Neural progenitor cell (in vitro differentiated cells): ENCODE results near the gene RARA.

Source experiments
- EZH2 ChIP-seq: fragments of 200-600 bp; sonication (generic); IDR thresholded peaks from 2 replicates; pipeline ENCODE4 v1.6.1; 2017; ENCODE audit warnings: antibody characterized with exemption, mild to moderate bottlenecking, moderate library complexity
- EZH2phosphoT487 ChIP-seq: fragments of 200-600 bp; sonication (generic); IDR thresholded peaks from 2 replicates; pipeline ENCODE4 v1.6.1; 2017; ENCODE audit warnings: antibody characterized with exemption
- TF ChIP-seq, protein P1 (sequence below): fragments of 200-600 bp; sonication (generic); IDR thresholded peaks from 2 replicates; pipeline ENCODE4 v1.5.1; 2017; ENCODE audit warnings: antibody characterized with exemption, mild to moderate bottlenecking

DNA sequence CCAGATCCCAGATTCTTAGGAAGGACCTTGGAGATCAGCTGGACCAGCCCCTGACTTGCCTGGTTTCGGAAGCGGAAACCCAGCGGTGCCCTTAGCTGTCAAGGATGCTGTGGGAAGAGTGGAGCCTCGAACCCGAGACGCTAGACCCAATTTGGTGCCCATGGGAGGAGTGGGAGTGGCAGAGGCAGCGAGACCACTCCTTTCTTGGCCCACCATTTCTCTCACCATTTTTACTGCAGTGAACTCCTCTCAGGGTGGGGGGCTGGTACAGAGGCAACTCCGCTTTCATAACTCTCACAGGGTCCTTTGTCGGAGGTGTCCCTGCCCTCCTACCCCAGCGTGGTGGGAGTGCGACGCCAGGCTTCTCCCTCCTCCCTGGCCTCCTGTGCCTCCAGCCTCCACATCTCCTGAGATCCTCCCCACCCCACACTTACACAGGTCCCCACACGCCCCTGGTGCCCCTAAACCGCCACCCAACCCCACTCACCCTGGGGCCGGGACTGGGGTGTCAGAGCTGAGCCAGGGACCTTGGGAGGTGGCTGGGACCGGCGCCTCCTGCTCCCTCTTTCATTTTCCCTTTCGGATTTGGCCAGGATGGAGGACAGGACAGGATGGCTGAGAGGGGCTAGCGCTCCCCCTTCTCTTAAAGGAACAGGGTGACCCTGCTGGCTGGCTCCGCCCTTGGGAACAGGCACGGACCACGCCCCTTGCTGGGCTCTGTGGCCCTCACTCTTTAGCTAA lies 55.3 kb downstream of the RARA start, which contains the start of gene GJD3:
- no peak for TF ChIP-seq EZH2
- TF ChIP-seq, protein P1, sequence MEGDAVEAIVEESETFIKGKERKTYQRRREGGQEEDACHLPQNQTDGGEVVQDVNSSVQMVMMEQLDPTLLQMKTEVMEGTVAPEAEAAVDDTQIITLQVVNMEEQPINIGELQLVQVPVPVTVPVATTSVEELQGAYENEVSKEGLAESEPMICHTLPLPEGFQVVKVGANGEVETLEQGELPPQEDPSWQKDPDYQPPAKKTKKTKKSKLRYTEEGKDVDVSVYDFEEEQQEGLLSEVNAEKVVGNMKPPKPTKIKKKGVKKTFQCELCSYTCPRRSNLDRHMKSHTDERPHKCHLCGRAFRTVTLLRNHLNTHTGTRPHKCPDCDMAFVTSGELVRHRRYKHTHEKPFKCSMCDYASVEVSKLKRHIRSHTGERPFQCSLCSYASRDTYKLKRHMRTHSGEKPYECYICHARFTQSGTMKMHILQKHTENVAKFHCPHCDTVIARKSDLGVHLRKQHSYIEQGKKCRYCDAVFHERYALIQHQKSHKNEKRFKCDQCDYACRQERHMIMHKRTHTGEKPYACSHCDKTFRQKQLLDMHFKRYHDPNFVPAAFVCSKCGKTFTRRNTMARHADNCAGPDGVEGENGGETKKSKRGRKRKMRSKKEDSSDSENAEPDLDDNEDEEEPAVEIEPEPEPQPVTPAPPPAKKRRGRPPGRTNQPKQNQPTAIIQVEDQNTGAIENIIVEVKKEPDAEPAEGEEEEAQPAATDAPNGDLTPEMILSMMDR = no peak
- TF ChIP-seq EZH2phosphoT487 = no peak
